Muscle layer of duodenum (tissue), 2 donors: ENCODE data around the gene BCL2.

Source experiments
- H3K27ac ChIP-seq: one replicate; pipeline ENCODE4 v1.7.0; 2013; ENCODE audit warnings: mild to moderate bottlenecking, low read length
- H3K27me3 ChIP-seq: one replicate; pipeline ENCODE4 v1.7.0; 2013; ENCODE audit warnings: low read depth, mild to moderate bottlenecking, control low read depth, low read length
- H3K36me3 ChIP-seq, 2 donors: one replicate each; pipeline ENCODE4 v1.7.0; 2013; ENCODE audit warnings: low read length in 2 of 2, control low read depth in 1 of 2, mild to moderate bottlenecking in 1 of 2; ENCODE audit not compliant: insufficient read depth in 2 of 2, control insufficient read depth in 1 of 2
- H3K4me1 ChIP-seq, 2 donors: one replicate each; pipeline ENCODE4 v1.7.0; 2013; ENCODE audit warnings: low read length in 2 of 2, mild to moderate bottlenecking in 2 of 2, control low read depth in 1 of 2, moderate library complexity in 1 of 2; ENCODE audit not compliant: insufficient read depth in 2 of 2, control insufficient read depth in 1 of 2
- H3K4me3 ChIP-seq, 2 donors: one replicate each; pipeline ENCODE4 v1.7.0; 2013; ENCODE audit warnings: low read length in 2 of 2, low read depth in 1 of 2, mild to moderate bottlenecking in 1 of 2
- H3K9me3 ChIP-seq, 2 donors: one replicate each; pipeline ENCODE4 v1.7.0; 2013; ENCODE audit warnings: low read length in 2 of 2, control low read depth in 1 of 2, mild to moderate bottlenecking in 1 of 2; ENCODE audit not compliant: control insufficient read depth in 1 of 2
- donor health status: healthy.

The BCL2 gene

GRCh38 chr18:63179422-63179821 lies 140.1 kb downstream of the BCL2 start:
- Histone ChIP-seq H3K4me1 (peaks cover 9 to 49% of the 10 kb centered on the region in 2 donors), H3K27ac (peak overlapping the region; percentile 25), H3K4me3 (no peak overlapping the region)

DNA sequence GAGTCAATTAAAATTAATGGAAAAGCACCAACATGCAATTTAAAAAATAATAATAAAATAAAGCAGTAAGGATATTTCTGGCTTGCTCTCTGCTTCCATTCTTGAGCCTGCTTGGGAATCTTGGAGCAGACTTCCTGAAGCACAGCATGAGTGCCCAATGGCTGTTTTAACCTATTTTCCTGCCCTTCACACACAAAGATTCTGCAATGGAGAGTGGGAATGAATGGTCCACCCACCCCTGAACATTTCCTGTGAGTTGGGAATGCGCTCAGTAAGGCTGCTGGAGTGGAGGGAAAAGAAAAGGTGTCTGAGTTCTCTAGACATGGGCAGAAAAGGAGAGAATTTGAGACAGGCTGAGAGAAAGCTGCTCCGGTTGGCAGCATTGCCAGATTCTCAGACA lies 140.6 kb downstream of the BCL2 start:
- no peaks in the 10 kb centered on the region for H3K9me3 ChIP-seq
- H3K27ac ChIP-seq: peak overlapping the region; percentile 25
- no peak overlapping the region for H3K4me3 ChIP-seq
- H3K36me3 ChIP-seq: no peaks in the 10 kb centered on the region
- no peaks in the 10 kb centered on the region for H3K27me3 ChIP-seq
- peaks cover 9 to 49% of the 10 kb centered on the region in 2 donors for H3K4me1 ChIP-seq

More at GRCh38 chr18:63179422-63179821, 140.1 kb downstream of the BCL2 start:
- Histone ChIP-seq H3K9me3 (no peaks in the 10 kb centered on the region), H3K36me3 (no peaks in the 10 kb centered on the region), H3K27me3 (no peaks in the 10 kb centered on the region)

- Histone ChIP-seq H3K4me3 (no peak overlapping the region), H3K9me3 (no peaks in the 10 kb centered on the region), H3K27ac (peak overlapping the region; percentile 25), H3K27me3 (no peaks in the 10 kb centered on the region), H3K36me3 (no peaks in the 10 kb centered on the region), H3K4me1 (peaks cover 9 to 48% of the 10 kb centered on the region in 2 donors)
These were observed 141.4 kb downstream of the BCL2 start for GRCh38 chr18:63177919-63178821.

DNA sequence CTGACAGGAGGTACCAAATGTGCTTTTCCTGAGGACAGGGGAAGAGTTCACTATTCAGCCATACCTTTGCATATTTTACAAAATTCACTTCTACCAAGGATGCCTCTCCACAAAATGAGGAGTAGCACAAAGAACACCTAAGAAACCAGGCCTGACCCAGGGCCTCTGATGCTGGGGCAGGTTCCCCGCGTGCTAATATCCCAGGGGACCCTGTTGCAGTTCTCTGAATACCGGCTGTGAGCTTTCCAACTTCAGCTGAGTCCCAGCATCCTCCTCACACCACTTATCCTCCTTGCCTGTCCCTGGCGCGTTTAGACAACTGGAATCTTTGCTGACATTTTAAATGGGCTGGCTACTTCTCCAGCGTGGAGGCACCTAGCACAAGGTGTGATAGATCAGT lies 142.3 kb downstream of the BCL2 start:
- Histone ChIP-seq H3K36me3 (no peaks in the 10 kb centered on the region), H3K4me1 (peaks cover 9 to 39% of the 10 kb centered on the region in 2 donors), H3K27ac (no peak overlapping the region), H3K4me3 (no peak overlapping the region), H3K27me3 (no peaks in the 10 kb centered on the region), H3K9me3 (no peaks in the 10 kb centered on the region)

- H3K4me1 ChIP-seq: peaks cover 9 to 23% of the 10 kb centered on the region in 2 donors
- no peaks in the 10 kb centered on the region for H3K9me3 ChIP-seq
- H3K27me3 ChIP-seq: no peaks in the 10 kb centered on the region
- no peaks in the 10 kb centered on the region for H3K36me3 ChIP-seq
- no peak overlapping the region for H3K27ac ChIP-seq
- no peak overlapping the region for H3K4me3 ChIP-seq
These were observed 144.3 kb downstream of the BCL2 start for GRCh38 chr18:63175264-63175663.

- no peaks in the 10 kb centered on the region for H3K9me3 ChIP-seq
- H3K4me1 ChIP-seq: peaks cover 4 to 17% of the 10 kb centered on the region in 2 donors
- no peaks in the 10 kb centered on the region for H3K27me3 ChIP-seq
- no peak overlapping the region for H3K4me3 ChIP-seq
- no peaks in the 10 kb centered on the region for H3K36me3 ChIP-seq
- H3K27ac ChIP-seq: no peak overlapping the region
These were observed 145.6 kb downstream of the BCL2 start for GRCh38 chr18:63173983-63174382.

DNA sequence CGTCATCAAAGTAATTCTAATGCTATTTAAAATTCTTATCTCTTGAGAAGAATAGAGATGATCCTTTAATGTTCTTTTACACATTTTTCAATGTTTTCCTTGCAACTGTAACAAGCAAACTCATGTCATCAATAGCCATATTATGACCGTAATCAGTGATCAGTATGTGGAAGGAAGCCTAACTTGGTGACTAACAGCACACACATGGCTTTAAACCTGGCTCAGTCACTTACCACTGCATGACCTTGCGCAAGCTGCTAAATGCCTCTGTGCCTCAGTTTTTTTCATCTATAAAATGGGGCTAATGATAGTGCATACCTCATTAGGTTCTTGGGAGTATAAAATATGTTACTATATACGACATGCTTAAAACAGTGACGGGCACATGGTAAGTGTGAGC lies 149.7 kb downstream of the BCL2 start:
- no peak overlapping the region for H3K4me3 ChIP-seq

DNA sequence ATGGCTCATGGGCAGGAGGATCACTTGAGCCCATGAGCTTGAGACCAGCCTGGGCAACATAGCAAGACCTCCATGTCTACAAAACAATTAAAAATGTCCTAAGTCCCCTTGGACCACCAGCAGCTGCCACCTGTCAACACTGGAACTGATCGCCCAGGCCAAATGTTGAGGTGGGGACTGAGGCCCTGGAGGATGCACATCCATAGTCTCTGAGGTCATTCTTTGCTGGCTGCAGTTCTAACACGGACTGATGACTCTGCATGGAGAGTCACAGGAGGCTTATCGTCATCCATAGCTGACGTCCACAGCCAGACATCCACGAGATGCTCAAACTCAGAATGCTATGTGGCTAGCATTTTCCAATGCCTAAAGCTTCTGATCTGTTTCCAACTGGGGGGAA lies 151.3 kb downstream of the BCL2 start:
- Histone ChIP-seq H3K4me1 (no peaks in the 10 kb centered on the region), H3K27me3 (no peaks in the 10 kb centered on the region), H3K27ac (no peak overlapping the region), H3K9me3 (no peaks in the 10 kb centered on the region), H3K36me3 (no peaks in the 10 kb centered on the region), H3K4me3 (no peak overlapping the region)

More for the DNA sequence above, 149.7 kb downstream of the BCL2 start:
- no peaks in the 10 kb centered on the region for H3K36me3 ChIP-seq
- H3K27ac ChIP-seq: no peak overlapping the region
- H3K4me1 ChIP-seq: no peaks in the 10 kb centered on the region
- H3K27me3 ChIP-seq: no peaks in the 10 kb centered on the region
- no peaks in the 10 kb centered on the region for H3K9me3 ChIP-seq

DNA sequence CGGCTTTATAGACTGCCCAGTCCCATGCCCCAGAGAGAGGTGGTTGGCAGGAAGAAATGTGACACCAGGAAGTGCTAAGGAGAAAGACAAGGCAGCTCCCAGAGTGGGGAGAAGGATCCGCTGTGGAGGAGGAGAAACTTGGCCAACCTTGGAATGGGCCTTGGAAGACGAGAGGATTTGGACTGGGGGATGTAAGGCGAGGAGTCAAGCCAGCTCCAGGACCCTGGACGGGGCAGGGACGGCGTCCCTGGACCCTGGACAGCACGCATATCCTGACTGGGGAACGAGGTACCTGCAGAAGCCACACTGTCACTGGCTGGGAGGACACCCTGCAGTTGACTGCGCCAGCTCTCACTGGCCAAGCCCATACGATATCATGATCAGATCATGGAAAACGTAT lies 153.4 kb downstream of the BCL2 start:
- Histone ChIP-seq H3K36me3 (no peaks in the 10 kb centered on the region), H3K4me3 (no peak overlapping the region), H3K4me1 (peaks cover 8 to 12% of the 10 kb centered on the region in 2 donors), H3K27ac (no peak overlapping the region), H3K27me3 (no peaks in the 10 kb centered on the region), H3K9me3 (no peaks in the 10 kb centered on the region)

DNA sequence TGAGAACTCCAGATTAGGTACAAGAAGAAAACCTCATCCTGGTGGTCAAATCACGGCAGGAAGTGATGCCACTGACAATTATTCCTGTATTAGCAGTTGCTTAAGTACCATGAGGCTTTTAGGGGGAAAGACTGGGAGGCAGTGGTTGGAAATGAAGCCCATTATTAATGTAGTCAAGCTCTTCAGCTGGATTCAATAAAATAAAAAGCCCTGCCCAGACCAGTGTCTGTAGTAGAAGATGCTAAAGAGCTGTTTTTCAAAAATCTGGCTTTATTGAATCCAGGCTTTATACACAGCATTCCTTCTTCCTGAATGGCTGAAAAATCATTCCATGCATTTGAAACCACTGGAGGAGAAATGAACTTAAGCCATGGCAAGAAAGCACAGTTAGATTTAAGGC lies 155.2 kb downstream of the BCL2 start:
- peaks cover 13 to 14% of the 10 kb centered on the region in 2 donors for H3K4me1 ChIP-seq
- no peaks in the 10 kb centered on the region for H3K36me3 ChIP-seq
- H3K4me3 ChIP-seq: no peak overlapping the region
- no peaks in the 10 kb centered on the region for H3K27me3 ChIP-seq
- no peak overlapping the region for H3K27ac ChIP-seq
- no peaks in the 10 kb centered on the region for H3K9me3 ChIP-seq

GRCh38 chr18:63162271-63163014 lies 157.1 kb downstream of the BCL2 start:
- Histone ChIP-seq H3K27me3 (no peaks in the 10 kb centered on the region), H3K36me3 (no peaks in the 10 kb centered on the region), H3K4me3 (no peak overlapping the region), H3K4me1 (peaks cover 13 to 14% of the 10 kb centered on the region in 2 donors), H3K27ac (peak overlapping the region; percentile 72), H3K9me3 (no peaks in the 10 kb centered on the region)
